Hematopoietic multipotent progenitor cell (in vitro differentiated cells): ENCODE results near the gene GTPBP10. TPM values are rescaled to one million over a fixed set of nuclear protein-coding genes. Genes with fewer than 3 reads are reported as not detected.

Experiments
- DNase-seq, 3 donors: peaks; one replicate each; pipeline ENCODE4 v3.0.0-alpha.2; 2011 to 2015; ENCODE audit warnings: low read depth in 2 of 3, low spot score in 2 of 3
- total RNA-seq: library from RNA; depleted of rRNA; stranded (reverse); fragments of >200 nt; gene quantifications from one replicate; pipeline ENCODE4 v1.2.3, GENCODE V29; 2012

Gene GTPBP10
- total RNA-seq, 1 donor, result 3.8 TPM

DNA sequence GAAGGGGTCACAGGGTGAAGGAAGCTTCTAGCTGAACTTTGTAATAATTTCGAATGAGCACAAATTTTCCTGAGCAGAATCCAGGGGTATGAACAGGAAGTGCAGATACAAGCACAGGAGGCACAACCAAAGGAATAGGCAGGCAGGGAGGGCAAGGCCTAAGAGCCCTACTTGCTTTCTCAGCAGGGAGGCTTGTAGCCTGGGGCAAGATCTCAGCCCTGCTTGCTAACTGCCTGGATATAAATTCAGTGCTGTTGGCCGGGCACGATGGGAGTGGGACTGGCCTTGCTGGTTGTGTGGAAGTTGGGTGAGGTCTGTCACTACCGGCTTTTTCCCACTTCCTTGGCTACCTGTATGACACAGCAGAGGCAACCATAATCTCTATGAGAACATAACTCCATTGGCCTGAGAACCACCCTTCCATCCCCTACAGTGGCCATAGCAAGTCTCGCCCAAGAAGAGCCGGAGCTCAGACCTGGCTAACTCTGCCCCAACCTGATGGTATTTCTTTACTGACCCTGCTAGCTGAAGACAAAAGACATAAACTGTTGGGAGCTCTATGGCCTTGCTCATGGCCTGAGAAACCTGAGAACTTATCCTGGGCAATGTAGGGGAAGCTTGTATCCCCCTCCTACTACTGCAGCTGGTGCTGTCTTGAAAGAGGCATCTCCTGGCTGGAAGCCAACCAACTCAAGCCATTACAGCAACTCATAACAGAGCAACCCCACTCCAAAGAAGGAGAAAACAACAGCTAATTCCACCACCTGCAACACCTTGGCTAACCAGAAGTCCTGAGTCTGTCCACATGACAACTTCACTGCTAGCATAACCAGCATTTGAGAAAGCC, 84.3 kb downstream of the GTPBP10 start:
- no peak for DNase-seq

- no peak for DNase-seq
Measured at GRCh38 chr7:90432752-90433151, 86.2 kb downstream of the GTPBP10 start.

DNA sequence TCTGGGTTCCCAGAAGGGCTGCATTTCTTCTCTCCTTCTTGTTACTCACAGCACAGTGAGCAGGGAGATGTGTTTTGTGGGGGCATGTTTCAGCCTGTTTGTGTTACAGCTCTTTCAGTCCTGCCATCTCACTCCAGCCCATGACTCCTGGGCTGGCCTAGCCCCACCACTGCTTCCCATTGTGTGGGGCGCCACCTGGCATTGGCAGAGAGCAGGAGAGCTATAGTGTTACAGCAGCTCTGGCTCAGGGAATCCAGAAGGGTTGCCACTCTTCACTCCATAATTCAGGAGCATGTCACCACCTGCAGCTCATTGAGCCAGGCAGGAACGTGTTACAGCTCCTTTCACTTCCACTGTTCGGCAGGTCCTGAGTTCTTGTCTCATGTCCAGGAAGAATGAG, 86.7 kb downstream of the GTPBP10 start:
- DNase-seq, result no peak

Other genes starting within 250 kb of the GTPBP10 start
- gene STEAP1, start 192.2 kb upstream of the GTPBP10 start, total RNA-seq, result 0.27 TPM
- gene STEAP2, start 135.0 kb upstream of the GTPBP10 start, total RNA-seq, result under 0.01 TPM
- gene CFAP69, start 101.5 kb upstream of the GTPBP10 start, total RNA-seq, result 2.4 TPM
- not detected for gene FAM237B, start 25.4 kb upstream of the GTPBP10 start, total RNA-seq
- 11.0 TPM for gene CLDN12, start 56.7 kb downstream of the GTPBP10 start, total RNA-seq
- gene PTTG1IP2, start 122.9 kb downstream of the GTPBP10 start, total RNA-seq, result not detected
- 7.5 TPM for gene CDK14, start 249.6 kb downstream of the GTPBP10 start, total RNA-seq